Keratinocyte (primary cell): ENCODE results near the gene CHMP6.

Experiments
- EZH2 ChIP-seq: IDR thresholded peaks from one replicate; pipeline ENCODE4 v1.6.1; 2012; ENCODE audit warnings: inconsistent platforms, mild to moderate bottlenecking, low read length, moderate library complexity
- TF ChIP-seq, protein P1 (sequence below), 3 experiments: IDR thresholded peaks in 1 of 3; conservative IDR thresholded peaks in 1 of 3; optimal IDR thresholded peaks in 1 of 3; 2 replicates in 2 of 3; 3 replicates in 1 of 3; pipeline versions ENCODE3 to v1.5.1; 2011; ENCODE audit warnings: low read length in 3 of 3, mild to moderate bottlenecking in 3 of 3, moderate library complexity in 2 of 3, control low read depth in 1 of 3, inconsistent platforms in 1 of 3; ENCODE audit not compliant: insufficient read depth in 2 of 3; ENCODE audit errors: extremely low read depth in 1 of 3

DNA sequence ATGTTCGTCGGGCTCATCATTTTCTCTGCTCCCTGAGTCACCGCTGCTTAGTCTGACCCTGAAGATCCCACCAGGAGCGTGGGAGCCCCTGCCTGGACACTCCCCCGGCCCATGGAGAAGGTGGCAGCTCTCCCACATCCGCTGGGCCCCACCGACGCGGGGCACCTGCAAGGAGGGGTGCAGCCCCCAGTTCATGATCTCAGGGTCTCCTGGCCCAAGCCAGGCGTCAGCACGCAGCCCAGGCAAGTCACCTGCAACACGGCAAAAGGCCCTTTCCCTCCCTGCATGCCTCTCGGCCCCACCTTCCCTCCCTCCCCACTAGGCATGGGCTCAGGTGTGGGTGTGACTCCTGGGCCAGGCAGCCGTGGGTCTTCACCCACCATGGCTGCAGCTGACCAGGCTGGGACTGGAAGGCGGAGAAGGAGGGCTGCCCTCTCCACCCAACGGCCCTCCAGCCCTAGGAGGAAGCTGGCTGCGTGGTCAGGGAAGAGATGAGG, 9.7 kb upstream of the CHMP6 start:
- TF ChIP-seq, protein P1, sequence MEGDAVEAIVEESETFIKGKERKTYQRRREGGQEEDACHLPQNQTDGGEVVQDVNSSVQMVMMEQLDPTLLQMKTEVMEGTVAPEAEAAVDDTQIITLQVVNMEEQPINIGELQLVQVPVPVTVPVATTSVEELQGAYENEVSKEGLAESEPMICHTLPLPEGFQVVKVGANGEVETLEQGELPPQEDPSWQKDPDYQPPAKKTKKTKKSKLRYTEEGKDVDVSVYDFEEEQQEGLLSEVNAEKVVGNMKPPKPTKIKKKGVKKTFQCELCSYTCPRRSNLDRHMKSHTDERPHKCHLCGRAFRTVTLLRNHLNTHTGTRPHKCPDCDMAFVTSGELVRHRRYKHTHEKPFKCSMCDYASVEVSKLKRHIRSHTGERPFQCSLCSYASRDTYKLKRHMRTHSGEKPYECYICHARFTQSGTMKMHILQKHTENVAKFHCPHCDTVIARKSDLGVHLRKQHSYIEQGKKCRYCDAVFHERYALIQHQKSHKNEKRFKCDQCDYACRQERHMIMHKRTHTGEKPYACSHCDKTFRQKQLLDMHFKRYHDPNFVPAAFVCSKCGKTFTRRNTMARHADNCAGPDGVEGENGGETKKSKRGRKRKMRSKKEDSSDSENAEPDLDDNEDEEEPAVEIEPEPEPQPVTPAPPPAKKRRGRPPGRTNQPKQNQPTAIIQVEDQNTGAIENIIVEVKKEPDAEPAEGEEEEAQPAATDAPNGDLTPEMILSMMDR (optimal IDR thresholded peaks at IDR 0.05 in 1 of 3, IDR thresholded peaks at IDR 0.05 in 1 of 3, conservative IDR thresholded peaks at IDR 0.05 in 1 of 3; ENCODE audit: extremely low read depth in 1 of 3, insufficient read depth in 2 of 3, low read length in 3 of 3): no peak
- no peak for TF ChIP-seq EZH2
